HG03039 (cell line): ENCODE data around the gene NDST1.

Source experiments
- ATAC-seq: cut with Tn5 transposase; IDR thresholded peaks from one replicate; pipeline ENCODE4 v1.9.1; 2021; ENCODE audit warnings: mild to moderate bottlenecking, moderate library complexity; ENCODE audit not compliant: unreplicated experiment

Gene NDST1

DNA sequence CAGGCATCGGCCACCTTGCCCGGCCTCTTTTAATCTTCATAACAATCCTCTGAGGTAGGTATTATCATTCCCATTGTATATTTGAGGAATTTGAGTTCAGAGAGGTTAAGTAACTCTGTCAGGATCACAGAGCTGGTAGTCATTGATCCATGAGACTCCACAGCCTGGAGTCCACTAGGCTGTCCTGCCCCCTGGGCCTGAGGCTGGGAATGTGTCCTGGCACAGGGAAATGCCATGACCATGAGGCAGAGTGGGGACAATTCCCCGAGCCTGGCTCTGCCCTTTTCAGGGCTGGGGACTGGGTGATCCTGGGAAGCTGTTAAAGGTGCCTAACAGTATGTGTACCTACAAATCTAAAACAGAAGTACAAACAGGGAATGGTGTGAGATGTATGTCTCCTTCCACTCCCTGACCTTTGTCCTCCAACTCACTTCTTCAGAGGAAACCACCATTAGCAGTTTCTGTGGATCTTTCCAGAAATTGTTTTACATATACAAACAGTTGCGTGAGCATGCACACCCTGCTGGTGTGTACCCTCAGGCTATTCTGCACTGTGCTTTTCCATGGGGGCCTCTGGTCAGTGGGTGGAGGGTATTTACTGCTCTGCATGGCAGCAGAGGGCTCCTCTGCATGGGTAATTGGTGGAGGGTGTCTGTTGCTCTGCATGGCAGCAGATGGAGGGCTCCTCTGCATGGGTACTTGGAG lies 53.8 kb downstream of the NDST1 start:
- no peak for ATAC-seq

DNA sequence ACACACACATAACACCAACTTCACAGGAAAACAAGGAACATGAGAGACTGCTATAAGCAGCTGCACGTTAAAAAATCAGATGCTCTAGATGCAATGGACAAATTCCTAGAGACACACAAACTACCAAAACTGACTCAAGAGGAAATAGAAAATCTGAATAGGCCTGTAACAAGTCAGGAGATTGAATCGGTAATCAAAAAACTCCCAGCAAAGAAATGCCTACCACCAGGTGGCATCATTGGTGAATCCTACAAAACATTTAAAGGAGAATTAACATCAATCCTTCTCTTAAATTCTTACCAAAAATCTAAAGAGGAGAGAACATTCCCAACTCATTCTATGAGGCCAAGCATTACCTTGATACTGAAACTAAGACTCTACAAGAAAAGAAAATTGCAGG lies 54.9 kb downstream of the NDST1 start:
- no peak for ATAC-seq

DNA sequence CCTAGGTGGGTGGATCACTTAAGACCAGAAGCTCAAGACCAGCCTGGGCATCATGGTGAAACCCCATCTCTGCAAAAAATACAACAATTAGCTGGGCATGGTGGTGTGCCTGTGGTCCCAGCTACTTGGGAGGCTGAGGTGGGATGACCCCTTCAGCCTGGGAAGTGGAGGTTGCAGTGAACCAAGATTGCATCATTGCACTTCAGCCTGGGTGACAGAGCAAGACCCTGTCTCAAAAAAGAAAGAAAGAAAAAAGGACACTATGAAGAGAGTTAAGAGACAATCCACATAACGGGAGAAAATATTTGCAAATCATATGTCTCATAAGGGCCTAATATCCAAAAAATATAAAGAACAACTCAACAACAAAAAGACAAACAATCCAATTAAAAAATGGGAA lies 57.9 kb downstream of the NDST1 start:
- ATAC-seq = no peak

DNA sequence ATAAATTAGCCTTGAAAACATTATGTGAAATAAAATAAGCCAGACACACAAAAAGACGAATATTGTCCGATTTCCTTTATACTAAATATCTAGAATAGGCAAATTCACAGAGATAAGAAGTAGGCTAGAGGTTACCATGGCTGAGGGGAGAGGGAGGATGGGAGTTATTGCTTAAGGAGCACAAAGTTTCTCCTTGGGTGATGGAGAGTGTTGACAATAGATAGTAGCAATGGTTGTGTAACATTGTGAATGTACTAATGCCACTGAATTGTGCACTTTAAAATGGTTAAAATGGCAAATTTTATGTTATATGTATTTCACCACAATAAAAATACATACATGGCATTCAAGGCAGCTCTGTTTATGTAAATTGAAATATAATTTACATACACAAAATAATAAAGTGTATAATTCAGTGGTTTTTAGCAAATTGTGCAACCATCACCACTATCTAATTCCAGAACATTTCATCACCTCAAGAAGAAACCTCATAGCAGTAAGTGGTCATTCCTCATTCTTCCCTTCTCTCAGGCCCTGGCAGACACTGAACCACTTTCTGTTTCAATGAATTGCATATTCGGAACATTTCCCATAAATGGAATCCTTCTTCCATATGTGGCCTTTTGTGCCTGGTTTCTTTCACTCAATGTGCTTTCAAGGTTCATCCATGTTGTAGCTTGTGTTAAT lies 59.2 kb downstream of the NDST1 start:
- ATAC-seq = no peak

DNA sequence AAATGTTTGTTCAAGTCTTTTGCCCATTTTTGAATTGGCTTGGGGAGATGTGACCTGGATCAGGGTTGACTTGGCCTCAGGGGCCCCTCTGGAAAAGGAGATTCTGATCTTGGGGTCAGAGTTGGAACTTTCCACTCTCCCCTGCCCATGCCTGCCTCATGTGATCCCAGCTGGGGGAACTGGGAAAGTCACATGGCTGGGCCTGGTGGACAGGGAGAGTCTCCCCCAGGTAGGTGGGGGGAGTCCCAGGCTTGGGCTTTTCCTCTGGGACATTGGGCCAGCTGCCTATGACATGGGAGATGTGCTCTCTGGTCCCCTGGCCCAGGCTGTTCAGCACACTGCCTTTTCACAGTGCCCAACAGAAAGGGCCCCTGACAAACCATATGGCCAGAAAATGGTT lies 60.7 kb downstream of the NDST1 start:
- no peak for ATAC-seq

DNA sequence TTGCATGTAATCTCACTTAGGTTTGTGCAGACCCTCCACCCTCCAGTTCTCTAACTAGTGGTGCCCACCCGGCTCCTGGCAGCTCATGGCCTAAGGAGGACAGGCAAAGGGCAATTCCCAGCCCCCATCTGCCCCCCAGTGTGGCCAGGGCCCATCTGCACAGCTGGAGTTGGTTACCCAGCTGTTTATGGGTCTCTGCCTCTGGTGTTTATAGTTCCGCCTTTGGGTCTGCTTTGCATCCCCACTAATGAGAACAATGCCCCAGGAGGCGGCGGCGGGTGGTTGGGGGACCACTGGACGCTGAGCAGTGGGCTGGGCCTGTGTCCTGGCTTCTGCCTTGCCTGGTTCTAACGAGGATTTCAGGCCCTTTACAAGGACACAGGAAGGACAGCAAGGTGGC lies 62.4 kb downstream of the NDST1 start:
- ATAC-seq = no peak

DNA sequence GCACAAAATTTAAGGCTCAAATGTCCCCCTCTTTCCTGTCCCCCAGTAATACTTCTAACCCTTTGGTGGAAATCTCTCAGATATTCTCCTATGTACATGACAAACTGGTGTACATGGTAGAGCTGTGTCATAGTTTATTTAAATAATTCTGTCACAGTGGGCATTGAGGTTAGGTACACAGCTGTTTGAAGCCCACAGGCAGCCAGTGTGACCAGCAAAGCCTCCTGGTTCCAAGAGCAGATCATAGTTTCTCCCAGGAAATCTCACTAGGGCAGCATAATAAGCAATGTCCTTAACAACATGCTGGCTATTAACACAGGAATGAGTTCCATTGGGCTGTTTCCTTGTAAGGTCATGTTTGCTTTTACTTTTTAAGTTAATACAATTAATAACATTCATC lies 63.9 kb downstream of the NDST1 start:
- ATAC-seq = no peak

DNA sequence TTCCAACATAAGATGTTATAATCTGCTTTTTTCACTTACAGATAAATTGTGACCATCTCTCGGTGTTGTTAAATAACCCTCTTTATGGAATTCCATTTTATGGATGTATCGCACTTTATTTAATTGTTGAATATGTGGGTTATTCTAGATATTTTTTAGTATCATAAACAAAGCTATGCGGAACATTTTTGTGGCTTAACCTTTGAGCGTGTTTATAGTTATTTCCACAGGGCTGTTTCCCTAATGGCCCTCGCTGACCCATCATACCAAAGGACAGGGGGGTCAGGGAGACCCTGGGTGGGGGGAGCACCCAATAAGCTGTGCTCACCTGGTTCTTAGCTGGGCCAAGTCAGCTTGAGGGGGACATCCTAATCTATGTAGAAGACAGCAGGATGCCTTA lies 65.3 kb downstream of the NDST1 start:
- no peak for ATAC-seq

DNA sequence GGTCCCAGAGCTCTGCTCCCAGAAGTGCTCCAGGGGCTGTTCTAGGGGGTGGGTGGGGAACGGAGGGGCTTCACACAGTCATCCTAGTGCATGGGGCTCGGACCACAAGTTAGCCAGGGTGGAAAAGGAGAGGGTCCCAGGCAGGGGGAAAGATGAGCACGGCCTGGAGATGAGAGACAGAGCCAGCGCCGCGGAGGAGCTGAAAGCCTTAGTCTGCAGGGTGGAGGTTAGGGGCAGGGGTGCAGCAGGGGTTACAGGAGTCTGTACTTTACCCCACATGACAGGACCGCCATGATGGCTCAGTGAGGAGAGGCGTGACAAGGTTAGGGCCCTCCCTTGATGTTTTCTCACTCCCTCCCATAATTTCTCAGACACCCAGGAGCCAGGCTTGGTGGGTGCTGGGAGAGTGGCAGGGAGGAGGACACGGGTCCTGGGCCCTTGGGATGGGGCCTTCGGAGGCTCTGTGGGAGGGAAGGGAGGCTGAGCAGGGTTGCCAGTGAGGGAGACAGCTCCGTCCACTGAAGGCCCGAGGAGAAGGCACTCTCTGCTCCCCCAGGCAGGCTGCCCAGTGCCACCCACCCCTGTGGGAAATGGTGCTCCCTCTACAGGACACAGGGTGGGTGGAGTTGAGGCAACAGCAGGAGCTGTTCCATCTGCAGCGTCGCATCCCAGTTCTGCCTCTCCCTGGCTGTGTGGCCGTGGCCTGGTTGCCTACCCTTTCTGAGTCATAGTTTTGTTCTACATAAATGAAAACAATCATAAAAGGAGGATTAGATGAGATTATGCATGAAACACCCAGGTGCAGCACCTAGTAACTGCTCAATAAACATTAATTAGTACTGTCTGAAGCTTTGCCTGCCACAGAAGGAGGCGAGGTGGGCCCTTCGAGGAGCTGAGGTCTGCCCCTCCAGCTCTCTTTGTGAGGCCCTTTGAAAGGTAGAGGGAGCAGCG lies 66.2 kb downstream of the NDST1 start:
- ATAC-seq = no peak

DNA sequence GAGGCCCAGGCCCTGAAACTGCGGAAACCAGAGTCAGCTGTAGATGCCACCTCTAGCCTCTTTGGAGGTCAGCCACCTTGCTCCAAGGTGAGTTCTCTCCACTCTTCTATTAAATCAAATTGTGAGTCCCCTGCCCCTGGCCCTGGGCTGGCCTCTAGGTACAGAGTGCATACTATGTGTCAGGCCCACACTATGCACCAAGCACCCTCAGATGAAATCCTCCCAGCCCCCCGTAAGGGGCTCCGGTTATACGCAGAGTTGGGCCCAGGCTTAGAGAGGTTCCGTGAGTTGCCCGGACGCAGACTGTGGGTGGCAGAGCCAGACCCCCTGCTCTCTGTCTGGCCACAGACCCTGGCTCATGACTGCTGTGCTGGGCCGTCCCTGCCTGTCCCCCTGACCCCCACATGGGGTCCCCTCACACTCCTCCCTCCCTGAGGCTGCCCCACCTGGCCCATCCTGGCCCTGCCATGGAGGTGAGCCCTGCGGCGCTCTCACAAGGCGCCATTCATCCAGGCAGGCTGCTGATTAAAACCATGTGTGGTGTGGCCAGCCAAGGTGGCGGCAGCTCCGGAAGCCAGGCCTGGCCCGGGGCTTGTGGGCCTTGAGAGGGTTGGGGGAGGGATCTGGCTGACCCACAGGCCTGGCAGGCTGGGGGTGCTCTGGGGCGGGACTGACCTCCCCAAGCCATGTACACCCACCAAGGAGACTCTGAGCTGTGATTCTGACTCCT lies 67.1 kb downstream of the NDST1 start:
- no peak for ATAC-seq

DNA sequence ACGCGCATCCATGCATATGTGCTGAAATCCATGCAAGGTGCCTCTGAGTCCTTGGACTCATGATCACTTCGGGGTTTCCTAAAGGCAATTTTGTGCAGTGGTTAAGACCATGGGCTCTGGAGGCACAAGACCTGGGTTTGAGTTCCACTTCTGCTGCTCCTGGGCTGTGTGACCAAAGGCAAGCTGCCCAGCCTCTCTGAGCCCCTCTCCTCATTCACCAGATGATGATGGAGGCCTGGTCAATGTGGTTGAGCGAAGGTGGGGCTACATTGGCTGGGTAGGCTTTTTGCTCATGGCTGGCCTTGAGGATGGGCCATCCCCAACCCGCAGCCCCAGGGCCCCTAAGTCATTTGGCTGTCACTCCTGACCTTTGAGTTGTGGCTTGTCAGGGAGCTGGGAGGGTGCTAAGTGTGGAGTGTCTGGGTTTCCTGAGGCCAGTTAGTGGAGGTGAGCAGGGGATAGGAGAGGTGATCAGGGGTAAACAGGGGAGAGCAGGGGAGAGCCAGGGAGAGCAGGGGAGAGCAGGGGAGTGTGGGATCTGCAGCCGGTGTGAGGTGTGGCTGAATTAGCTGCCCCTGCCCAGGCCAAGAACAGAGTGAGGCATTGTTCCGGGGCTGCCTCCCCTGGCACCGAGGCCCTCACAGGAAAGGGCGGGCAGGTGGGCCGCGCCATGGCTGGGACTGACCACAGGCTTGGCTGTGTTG lies 68.0 kb downstream of the NDST1 start:
- ATAC-seq = no peak

DNA sequence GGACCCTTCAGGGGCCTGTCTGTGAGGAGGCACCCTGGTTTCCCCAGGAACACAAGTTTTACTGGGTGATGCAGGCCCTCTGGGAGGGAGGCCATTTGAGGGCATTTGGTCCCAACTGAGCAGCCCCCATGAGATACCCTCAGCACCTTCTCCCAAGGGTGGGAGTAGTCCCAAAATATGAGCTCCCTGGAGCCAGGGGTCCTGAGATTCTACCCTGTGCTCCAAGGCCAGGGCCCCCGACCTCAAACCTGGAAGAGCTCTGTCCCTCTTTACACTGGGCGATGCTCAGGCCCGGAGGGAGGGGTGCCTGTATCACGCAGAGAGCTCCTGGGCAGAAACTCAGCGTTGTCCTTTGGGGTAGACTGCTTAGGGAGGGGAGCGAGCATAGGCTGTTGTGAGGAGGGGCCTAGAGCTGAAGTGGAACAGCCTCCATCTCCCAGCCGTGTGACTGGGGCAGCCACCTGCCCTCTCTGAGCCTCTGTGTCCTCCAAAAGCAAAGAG lies 68.6 kb downstream of the NDST1 start:
- no peak for ATAC-seq

DNA sequence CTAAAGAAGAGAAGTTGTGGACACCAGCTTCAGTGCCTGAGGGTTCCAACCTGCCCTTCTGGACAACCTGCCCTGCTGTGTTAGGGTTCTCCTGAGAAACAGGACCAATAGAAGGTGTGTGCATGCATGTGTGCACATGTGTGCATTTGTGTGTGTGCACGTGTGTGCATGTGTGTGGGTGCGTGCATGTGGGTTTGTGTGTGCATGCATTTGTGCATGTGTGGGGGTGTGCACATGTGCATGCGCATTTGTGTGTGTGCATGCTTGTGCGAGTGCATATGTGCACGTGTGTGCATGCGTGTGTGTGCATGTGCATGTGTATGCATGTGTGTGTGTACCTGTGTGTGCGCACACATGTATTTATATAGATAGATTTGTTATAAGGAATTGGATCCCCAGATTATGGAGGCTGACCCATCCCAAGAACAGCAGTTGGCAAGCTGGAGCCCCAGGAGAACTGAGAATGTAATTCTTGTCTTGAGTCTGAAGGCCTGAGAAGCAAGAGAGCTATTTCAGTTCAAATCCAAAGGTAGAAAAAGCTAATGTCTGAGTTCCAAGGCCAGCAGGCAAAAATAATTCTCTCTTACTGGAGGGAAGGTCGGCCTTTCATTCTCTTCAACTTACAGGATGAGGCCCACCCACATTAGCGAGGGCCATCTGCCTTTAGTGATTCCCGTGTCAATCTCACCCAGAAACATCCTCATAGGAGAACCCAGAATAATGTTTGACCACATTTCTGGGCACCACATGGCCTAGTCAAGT lies 69.6 kb downstream of the NDST1 start:
- no peak for ATAC-seq

DNA sequence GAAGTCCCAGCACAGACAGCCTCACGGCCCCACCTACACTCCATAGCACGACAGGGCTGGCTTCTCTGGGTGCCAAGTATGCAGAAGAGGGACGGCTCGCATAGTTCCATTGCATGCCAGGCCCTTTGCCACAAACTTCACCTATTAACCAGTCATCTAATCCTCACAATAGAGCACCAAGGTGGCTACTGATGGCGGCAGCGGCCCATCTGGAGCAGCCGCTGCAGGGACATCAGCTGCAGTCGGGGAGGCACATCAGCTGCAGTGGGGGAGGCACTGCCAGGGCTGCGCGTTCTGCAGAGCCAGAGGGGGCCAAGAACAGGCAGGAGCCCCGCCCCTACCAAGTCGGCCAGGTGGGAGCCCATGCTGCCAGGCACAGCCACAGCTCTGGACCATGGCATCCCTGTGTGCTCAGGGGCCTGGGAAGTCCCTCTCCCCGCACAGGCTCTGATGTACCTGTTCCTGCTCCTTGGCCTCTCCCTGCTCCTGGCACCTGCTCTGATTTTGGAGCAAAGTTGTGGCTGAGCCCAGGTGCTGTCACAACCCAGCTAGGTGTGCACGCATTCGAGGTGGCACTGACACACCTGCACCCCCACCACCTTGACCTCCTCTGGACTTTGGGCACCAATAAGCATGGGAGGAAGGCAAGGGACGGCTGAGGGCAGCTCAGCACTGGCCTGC lies 71.0 kb downstream of the NDST1 start:
- no peak for ATAC-seq

DNA sequence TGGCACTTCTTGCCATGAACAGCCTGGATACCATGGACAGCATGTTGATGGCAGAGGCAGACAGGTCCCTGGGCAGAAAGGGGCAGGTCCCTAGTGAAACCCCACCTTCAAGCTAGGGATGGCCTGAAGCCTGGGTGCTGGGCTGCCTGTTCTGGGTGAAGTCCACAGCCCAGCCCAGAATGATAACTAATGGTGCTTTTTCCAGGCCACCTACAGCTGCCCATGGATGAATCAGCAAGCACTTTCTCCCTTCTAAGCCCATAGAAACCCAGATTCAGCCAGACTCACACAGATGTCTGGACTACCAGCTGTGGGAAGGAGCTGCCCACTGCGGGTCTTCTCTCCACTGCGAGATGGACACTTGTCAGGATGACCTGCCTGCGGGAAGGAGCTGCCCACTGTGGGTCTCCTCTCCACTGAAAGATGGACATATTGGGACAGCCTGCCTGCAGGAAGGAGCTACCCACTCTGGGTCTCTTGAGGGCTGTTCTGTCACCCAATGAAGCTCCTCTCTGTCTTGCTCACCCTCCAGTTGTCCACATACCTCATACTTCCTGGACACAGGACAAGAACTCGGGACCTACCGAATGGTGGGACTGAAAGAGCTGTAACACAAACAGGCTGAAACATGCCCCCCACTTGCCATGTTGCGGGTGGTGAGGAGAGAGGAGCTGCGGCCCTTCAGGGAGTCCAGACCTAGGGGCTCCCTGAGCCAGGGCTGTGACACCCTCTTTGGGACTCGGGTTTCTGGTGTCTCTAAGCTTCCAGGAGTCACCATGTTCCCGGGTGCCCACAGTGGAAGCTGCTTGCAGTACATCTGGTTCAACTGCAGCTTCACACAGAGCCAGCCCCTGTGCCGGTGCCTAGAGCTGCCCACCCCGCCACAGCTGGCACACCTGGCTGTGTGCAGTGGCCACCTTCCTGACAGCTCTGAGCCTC lies 71.8 kb downstream of the NDST1 start:
- no peak for ATAC-seq

DNA sequence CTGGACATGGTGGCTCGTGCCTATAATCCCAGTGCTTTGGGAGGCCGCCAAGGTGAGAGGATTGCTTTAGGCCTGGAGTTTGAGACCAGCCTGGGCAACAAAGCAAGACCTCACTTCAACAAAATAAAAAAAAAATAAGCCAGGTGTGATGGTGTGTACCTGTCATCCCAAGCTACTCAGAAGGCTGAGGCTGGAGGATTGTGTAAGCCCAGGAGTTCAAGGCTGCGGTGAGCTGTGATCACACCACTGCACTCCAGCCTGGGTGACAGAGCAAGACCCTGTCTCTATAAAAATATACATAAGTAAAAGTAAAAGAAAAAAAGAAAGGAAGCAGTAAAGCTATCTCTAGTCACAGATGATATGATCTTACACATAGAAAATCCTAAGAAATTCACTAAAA lies 73.0 kb downstream of the NDST1 start:
- no peak for ATAC-seq

DNA sequence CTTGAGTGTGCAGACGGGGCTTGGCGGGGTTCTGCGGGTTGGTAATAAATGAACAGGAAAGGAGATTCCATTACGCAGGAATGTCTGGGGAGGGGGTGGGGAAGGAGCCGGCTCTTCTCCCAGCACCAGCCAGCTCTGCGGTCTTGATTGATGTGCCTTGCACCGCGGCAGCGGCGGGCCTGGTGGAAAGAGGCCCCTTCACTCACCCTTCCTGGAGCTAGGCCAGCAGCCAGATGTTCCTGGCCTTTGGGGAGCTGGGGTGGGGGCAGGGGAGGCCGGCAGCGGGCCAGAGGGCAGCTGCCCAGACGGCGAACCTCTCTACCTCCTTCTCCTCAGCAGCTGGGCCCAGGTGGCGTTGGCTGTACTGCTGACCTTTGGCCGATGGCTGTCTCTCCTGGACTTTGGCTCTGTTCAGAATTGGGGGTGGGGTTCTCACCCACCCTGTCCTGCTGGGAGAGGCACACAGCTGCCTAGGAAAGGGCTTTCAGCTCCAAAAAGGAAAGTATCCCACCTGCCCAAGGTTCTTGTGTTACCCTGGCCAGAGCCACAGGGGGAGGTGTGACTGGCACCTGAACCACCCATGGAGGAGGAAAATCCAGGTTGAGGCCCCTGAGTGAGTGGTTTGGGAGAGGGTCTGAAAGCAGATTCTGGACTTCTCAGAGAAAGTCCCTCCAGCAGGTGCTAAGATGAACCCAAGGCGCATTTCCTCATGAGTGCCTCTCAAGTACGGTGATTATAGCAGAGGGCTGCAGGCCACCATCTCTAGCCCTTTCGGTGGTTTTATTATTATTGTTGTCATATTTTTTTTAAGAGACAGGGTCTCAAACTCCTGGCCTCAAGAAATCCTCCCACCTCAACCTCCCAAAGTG lies 74.5 kb downstream of the NDST1 start:
- ATAC-seq = no peak
